Activated CD8-positive, alpha-beta memory T cell treated with anti-CD3 and anti-CD28 coated beads, Interleukin-2, amount 50 U/mL, for 24 hours (primary cell): ENCODE data around the gene CDH8.
"Not testable (repeated sequence)": the region's sequence is repeated elsewhere in the genome, so short reads cannot be mapped to it uniquely, and the experiment has no call there.

Experiments
- DNase-seq: peaks from one replicate; pipeline ENCODE4 v3.0.0-alpha.2; 2020; ENCODE audit errors: extremely low read depth

Gene CDH8

DNA sequence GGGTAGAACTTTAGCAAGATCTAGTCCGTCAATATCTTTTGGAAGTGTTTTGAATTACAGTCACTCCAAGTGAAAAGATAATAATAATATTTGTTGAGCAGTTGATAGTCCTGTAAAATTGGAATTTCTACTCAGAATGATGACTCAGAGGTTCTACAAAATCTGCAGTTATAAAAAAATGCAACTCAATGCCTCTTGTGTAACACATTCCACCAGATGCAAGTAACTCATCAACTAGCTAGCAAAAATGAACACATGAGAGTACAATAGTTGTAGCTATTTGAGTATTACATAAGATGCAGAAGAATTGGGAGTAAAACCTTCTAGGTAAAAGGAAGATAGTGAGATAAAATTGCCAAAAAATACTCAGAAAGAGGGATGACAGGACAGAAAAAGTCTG lies 177.2 kb downstream of the CDH8 start:
- DNase-seq: no peak

DNA sequence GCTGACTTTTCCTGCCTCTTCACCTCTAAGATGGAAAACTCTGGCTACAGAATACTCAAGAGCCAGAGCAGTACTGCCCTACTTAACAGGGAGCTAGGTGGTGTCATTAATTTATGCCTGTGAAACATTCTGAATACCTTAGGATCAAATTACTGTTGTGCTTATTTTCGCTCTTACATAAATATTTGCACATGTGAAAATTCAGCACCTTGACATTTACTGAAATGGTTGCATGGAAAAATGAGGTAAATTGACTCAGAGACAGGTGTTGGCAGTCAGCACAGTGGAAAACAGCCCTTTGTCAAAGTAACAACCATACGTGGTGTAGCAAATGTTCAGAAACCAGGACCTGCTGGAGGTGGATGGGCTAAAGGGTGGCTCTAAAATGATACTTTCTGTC lies 193.6 kb downstream of the CDH8 start:
- no peak for DNase-seq

DNA sequence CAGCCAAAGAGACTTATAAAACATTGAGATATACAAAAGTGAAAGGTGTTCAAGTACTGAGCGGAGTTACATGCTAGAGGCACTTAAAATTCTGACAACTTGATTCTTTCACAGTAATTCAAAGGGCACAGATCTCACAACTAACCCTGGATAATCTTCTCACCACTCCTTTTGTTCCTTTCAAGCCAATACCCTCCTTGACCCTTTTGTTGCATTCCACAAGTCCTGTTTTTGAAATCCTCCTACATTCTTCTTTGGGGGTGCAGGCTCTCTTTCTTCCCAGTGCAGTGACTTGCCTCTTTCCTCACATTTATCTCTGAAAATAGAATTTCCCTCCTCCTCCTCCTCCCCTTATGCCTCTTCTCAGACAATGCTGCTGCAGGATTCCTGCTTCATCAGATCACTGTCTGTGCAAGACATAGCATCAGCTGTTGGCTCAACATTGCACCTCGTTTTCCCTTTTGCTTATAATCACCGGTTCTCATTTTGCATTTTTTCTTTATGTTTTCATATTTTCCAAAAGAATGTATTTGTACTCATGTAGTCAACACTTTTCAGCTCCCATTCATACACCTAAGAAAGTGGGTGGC lies 199.3 kb downstream of the CDH8 start:
- no peak for DNase-seq

DNA sequence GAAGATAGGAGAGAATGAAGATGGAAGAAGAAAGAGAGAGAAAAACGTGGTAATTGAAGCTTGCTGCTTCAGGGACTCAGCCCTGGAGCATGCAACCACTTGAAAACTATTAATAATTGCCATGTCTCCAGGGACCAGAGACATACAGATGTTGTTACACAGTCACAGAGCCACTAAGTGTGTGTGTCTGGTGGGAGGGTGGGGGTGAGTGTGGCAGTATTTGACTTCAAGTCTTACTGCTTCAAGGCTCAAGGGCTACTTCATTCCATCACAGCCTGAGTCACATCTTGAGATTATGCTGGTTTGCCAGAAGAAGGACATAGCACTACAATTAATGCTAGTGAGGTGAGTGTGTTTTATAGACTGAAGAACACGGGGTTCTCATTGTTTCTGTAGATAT lies 202.2 kb downstream of the CDH8 start:
- DNase-seq: no peak

DNA sequence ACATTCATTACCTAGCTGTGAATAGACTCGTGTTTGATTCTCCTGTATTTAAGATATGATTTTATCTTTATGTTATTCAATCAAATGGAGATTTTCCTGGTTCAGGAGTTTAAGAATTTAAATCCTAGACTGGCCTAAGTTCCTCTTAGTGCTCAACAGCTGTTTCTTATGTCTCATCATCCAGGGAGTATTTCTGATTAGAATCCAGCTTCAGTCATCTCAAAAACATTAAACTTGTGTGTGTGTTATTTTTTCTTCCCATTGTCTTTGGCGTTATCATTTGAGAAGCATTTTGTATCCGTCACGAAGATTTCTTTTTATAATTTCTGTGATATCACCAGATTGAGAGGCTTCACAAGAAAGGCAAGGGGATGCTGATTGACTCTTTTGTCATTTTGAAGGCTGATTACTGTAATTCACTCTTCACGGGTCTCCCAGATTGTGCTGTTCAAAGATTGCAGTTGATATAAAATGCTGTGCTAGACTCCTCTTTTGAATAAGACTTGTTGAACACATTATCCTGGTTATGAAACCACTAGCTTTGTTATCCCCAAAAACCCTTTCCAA lies 204.8 kb downstream of the CDH8 start:
- no peak for DNase-seq

DNA sequence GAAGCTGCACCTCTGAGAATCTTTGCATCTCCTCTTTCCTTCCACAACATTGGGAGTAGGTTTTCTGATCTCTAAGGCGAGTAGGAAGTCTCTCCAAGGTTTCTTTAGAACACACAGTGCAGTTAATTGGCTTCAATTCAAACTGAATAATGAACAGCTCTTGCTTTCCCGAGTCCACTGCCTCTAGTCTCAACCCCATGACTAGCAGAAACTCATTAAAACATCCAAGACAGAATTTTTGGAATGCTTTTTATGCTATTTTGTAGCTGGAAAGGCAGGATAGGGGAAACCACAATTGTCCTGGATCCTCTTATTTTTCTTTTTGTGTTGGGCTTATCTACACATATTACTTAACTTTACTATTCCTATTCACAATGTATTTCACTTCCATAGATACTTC lies 206.6 kb downstream of the CDH8 start:
- no peak for DNase-seq

DNA sequence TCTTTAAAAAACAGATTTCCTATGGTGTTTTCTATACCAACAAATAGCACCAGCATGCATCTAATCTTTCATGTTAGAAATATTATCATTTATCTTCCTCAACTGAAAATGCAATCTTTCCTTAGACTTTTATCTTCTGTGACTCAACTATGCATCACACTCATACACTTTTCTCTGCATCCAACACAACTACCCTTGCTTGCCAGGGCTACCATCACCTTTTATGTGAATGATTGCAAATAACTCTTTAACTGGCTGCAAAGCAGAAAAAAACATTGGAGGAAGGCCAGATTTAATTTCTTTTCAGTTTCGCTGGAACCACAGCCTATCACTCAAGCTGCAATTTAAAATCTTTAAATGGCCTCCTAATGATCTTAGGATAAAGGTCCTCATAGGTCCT lies 212.9 kb downstream of the CDH8 start:
- DNase-seq: no peak

DNA sequence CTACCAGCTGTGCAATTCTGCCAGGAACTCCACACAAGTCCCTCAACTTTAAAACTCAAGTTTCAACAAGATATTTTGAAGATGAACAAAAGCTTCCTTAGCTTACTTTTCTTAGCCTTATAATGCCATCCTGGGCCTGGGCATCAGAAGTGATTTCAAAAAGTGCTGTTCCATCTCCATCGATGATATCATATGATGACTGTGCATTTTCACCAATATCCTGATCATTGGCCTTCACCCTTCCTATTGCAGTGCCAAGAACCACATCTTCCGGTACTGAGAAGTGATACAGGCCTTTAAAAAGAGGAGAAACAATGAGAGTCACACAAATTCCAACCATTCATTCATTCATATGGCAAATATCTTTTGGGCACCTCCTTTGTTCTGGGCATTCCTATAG lies 215.4 kb downstream of the CDH8 start:
- DNase-seq: no peak

DNA sequence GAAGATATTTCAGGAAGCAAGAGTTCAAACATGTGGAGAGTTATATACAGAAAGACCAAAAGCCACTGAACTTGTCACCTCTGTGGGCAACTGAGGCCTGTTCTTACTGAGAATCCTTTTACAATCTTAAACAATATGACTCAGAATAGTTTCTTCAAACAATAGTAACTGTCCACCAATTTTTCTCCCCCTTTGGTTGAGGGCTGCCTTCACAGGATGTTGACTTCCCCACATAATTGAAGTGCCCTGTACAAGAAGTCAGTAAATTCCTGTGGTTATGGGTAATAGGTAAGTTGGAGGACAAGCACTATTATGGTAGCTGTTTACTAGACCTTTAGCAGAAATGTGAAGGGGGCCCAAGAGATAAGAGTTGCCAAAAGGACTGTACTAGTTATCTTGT lies 215.8 kb downstream of the CDH8 start:
- no peak for DNase-seq

DNA sequence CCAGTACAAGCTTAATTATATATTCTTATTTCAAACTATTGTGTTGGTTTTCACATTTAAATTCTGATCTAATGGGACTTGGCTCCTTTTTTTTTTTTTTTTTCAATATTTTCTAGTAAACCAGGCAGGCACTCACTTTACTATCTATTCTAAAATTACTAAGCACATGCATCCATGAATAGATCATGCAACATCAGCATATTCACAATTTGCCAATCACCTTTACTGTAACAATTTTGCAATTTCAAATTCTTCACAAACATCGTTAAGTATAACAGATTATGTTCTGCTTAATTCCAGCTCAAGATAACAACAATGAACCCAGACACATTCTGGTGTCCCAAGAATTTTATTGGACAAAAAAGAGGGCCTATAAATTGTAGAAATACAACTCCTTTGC lies 217.4 kb downstream of the CDH8 start:
- no peak for DNase-seq

DNA sequence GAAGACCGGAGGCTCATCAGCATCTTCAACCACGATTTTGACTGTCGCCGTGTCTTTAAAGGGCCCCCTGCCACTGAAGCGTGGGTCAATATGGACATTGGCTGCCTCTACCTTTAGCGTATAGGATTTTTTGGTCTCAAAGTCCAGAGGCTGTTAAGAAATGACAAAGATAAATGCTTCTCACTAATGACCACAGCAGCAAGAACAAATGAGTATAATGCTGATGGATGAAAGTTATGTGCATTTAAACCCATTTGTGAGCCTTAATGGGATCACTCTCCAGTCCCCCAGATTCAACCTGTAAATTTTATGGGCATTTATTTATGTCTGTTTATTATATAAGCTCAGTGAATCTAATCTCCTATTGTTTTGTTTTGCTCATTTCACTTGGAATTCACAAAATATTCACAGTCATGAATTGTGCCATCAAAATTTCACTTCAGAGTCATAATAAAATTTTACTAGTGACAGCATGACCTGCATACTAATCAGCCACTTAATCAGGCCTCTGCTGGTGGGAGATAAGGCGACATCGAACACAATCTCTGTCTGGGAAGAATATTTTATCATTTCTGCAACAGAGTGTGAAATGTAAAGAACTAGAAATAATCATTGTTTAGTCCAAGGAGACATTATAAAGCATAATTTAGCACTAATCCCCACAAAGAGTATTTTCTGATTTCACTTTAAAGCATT lies 218.5 kb downstream of the CDH8 start:
- no peak for DNase-seq

DNA sequence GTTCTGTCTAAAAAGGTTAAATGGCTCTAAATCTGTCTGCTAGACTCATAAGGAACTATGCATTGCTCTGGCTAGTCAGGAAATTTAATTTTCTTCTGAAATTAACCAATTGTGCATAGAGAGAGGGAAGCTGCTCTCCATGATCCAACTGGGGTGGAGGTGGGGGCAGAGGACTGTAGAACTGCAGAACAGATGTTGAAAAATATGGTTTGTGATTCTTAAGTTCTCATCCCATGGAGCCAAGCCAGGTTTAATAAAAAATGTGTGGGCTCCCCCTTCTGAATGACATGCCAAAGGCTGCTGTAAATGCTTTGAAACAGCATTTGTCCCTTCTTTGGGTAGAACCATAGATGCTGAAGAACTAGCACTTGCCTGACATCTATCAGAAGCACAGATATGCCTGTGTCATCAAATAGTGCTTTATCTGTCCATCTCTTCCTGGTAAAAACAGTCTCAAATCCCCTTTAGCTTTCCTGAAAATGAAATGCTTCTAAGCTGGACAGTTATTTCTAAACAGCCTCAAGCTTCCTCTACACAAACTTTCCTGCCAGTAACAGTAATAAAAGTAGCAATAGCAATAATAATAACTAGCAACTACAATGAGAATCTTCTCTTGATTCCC lies 221.4 kb downstream of the CDH8 start:
- no peak for DNase-seq

DNA sequence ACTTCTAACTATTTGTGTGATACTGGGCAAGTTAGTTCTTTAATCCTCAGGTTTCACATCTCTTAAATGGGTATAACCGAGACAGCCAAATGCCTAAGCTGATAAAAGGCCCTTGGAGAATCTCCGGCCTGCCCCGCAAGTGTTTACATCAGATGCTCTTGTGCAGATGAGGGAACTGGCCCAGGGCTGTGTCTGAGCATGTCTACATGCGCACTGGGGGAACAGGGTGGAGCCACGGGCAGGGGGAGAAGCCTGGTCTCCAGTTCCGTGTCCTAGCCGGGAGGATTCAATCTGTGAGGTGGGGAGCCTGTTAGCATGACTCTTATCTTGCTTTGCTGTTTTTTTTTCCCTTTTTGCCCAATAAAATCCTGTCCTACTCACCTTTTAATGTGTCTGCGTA lies 222.9 kb downstream of the CDH8 start:
- DNase-seq: no peak

DNA sequence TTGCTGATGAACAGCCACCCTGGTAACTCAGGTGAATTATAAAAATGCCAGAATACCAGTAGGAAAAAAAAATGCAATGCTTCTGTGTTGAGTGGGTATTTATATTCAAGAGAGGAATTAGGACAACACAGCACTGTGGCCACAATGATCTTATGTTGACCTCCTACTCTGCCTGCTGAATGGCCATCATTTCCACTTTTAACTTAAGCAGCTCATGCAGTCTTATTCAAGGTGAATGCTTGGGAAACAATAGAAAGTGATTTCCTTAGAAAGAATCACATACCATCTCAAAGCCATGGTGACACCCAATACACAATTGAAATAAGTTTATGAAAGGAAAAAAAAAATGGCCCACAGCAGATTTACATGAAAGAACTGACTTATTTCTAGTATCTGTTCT lies 224.0 kb downstream of the CDH8 start:
- no peak for DNase-seq

DNA sequence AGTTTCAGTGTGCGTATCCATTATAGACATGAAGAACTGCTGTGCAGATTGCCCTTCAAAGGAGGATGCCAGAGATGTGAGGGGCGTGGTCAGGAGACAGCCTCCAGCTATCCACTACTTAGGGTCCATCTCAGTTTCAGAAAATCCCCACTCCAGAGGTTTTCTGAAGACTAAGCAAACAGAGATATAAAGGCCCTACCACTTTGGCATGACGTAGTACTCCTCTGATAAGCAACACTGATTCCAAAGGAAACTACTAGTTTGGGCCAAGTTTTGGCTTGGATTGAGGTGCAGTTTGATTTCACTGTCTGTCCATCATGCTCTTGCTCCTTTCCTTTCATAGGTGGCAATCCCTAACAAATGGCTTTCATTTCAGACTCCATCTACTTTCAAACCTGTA lies 228.7 kb downstream of the CDH8 start:
- no peak for DNase-seq

DNA sequence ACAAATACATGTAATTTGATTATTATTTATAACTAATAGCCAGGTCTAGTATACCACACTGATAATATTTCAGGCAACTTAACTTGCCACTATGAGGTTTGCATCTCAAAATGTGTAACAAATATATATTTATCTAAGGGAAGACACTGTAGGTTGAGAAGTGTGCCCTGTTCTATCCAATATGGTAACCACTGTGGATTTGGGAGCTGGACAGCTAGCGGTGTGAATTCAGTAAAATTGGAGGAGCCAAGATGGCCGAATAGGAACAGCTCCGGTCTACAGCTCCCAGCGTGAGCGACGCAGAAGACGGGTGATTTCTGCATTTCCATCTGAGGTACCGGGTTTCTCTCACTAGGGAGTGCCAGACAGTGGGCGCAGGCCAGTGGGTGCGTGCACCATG lies 235.0 kb downstream of the CDH8 start:
- not testable (repeated sequence) for DNase-seq

DNA sequence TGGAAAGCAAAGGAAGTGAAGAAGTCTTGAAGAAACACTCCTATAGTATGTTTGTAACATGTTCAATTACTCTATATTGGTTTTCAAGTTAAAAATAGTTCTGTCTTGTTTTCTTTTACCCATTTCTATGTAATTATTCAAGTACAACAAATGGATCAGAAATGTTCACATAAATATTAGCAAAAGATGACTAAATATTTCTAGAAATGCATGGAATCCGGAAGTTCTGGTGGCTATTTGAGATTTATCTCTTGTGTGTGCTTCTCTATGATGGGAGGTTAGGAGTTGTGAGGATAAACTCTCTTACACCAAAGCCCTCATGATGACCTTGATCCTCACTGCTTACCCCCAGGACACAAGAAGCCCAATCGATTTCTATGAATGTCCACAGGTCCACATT lies 237.5 kb downstream of the CDH8 start:
- no peak for DNase-seq

DNA sequence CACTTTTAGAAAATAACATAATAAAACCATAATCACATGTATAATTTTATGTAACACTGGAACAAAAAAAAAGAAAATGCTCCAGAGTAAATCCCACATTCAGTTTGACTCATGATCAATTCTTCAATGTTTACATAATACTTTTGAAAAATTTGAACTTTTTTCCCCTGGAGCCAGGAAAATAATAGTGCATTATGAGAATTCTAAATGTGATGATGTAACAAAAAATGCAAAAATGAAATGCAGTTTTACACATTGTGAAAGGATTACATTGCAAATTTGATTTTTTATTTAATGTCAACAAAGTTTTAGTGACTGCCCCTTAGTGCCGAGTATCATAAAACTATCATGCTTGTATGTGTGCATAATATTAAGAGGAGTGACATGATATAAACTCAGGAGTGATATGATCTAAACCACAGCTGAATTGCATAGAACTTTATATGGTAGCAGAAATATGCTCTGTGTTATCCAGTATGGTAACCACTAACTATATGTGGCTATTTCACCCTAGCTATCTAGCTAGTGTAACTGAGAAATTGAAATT lies 238.2 kb downstream of the CDH8 start:
- DNase-seq: no peak

DNA sequence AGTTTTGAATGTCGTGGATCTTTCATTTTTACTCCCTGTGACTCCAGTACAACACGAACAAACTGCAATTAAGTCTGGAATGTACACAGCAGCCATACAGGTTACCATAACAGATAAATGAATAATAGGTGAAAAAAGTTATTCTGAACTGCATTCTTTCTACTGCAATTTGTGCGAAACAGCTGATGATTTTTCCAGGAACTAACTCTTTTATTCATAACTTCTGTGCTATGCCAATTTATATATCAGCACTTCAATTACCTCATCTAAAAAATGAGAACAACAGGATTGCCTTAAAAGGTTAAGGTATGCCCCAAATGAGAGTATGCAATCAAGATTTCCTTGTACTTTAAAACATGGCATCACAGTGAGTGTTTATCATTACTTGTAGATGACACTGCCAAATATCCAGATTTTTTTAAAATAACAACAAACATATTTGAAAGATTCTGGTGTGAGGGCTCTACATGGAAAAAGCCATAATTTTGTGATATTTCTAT lies 238.9 kb downstream of the CDH8 start:
- DNase-seq: no peak

DNA sequence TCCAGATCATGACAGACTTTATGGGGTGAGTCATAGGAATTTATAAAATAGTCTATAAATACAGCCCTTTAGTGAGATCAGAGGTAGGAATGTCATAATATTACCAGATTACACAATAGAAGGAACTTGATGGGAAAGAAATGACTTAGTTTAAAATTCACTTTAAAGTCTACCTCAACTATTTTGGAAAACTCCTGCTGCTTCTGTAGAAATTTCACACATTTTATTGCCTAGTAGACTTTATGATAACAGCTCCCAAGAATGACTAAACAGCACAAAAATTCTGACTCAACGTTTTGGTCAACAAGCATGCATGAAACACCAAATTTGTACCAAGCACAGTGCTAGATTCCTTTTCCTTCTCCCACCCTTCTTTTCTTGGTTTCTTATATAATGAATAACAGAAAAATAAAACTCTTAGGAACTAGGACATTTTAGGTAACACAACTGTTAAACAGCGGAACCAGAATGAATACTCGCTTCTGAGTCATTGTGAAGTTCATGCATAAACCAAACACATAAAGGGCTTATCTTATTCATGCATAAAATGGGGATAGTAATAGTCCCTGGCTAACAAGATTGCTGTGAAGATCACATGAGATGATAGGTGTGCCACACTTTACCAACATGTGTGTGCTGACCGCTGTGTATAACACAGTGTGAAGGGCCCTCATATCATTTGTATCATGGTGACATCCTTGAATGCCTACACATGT lies 243.9 kb downstream of the CDH8 start:
- DNase-seq: no peak

DNA sequence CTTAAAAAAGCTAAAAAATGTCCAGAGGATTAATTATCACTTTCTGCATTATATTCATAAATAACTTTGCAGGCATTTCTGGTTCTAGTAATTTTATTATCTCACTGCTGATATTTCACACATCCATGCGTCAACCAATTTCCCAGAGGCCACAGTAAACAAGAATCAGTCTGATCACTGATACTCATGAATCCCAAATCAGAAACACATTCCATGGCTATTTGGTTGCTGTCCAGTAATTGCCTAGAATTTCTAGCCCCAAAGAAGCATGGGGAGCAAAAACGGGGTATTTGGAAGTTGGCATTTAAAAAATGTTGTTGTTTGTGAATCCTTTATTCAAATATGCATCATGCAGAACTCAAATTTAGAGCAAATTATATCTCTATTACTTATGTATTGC lies 244.8 kb downstream of the CDH8 start:
- DNase-seq: no peak

DNA sequence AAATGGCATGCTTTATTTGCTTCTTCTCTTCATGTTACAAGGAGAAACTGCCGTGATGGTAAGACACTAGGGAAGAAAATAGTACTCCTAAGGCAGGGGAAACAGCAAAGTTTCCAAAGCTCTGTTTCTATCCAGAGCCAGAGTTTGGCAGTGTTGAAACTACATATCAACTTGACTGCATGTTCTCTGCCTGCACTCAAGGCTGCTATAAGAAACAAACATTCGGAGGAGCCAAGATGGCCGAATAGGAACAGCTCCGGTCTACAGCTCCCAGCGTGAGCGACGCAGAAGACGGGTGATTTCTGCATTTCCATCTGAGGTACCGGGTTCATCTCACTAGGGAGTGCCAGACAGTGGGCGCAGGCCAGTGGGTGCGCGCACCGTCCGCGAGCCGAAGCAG lies 254.4 kb downstream of the CDH8 start:
- not testable (repeated sequence) for DNase-seq
